ENCODE data around the gene ADNP. TPM values are rescaled to one million over a fixed set of nuclear protein-coding genes. Genes with fewer than 3 reads are reported as not detected.

Gene ADNP
- total RNA-seq, 1 donor from 2014 or later: 22.5 TPM

GRCh38 chr20:50911030-50911429, 20.2 kb downstream of the ADNP start:
- Histone ChIP-seq H3K4me1 (peaks cover 0 to 36% of the 10 kb centered on the region in 2 donors), H3K4me3 (no peak overlapping the region), H3K36me3 (no peaks in the 10 kb centered on the region), H3K27me3 (no peaks in the 10 kb centered on the region), H3K27ac (no peak overlapping the region), H3K9me3 (no peaks in the 10 kb centered on the region)
- intact Hi-C loops (cut with DNase I): no loop called here
- DNase-seq (ENCODE audit: low spot score in 2 of 2): no peak
- TF ChIP-seq, protein P1, sequence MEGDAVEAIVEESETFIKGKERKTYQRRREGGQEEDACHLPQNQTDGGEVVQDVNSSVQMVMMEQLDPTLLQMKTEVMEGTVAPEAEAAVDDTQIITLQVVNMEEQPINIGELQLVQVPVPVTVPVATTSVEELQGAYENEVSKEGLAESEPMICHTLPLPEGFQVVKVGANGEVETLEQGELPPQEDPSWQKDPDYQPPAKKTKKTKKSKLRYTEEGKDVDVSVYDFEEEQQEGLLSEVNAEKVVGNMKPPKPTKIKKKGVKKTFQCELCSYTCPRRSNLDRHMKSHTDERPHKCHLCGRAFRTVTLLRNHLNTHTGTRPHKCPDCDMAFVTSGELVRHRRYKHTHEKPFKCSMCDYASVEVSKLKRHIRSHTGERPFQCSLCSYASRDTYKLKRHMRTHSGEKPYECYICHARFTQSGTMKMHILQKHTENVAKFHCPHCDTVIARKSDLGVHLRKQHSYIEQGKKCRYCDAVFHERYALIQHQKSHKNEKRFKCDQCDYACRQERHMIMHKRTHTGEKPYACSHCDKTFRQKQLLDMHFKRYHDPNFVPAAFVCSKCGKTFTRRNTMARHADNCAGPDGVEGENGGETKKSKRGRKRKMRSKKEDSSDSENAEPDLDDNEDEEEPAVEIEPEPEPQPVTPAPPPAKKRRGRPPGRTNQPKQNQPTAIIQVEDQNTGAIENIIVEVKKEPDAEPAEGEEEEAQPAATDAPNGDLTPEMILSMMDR (IDR thresholded peaks at IDR 0.05): no peak

DNA sequence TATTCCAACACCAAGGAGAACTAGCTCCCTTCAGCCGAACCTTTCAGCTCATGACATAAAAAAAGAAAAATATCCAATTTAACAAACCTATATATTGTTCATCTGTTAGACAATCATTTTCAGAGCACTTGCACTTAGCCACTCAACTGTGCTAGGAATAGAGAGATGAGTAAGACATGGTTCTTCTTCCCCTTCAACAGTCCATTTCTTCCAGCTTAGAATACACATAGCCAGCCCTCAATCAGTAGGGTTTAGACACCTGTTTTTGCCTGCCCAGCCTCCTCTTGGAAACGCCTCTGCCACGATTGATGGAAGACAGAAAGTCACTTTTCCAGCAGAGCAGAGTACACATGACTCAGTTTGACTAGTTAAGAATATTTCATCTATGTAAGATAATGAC, 21.8 kb downstream of the ADNP start:
- DNase-seq (ENCODE audit: low spot score in 2 of 2): no peak
- TF ChIP-seq, protein P1 (IDR thresholded peaks at IDR 0.05): no peak
- peaks cover 0 to 36% of the 10 kb centered on the region in 2 donors for H3K4me1 ChIP-seq
- intact Hi-C loops (cut with DNase I): no loop called here
- H3K27ac ChIP-seq: no peak overlapping the region
- H3K9me3 ChIP-seq: no peaks in the 10 kb centered on the region
- no peaks in the 10 kb centered on the region for H3K36me3 ChIP-seq
- no peaks in the 10 kb centered on the region for H3K27me3 ChIP-seq
- H3K4me3 ChIP-seq: no peak overlapping the region

- H3K9me3 ChIP-seq: no peaks in the 10 kb centered on the region
- DNase-seq (ENCODE audit: low spot score in 2 of 2): no peak
- intact Hi-C loops (cut with DNase I): loop anchor here (5.0 kb wide), 1 partner anchor 52 kb away; no protein-coding TSS in a partner anchor
- peaks cover 0 to 20% of the 10 kb centered on the region in 2 donors for H3K4me1 ChIP-seq
- peak overlapping the region in 1 of 2 donors; percentile 0 for H3K4me3 ChIP-seq
- H3K36me3 ChIP-seq: peaks cover 18% of the 10 kb centered on the region in 2 donors
- no peak overlapping the region for H3K27ac ChIP-seq
- no peaks in the 10 kb centered on the region for H3K27me3 ChIP-seq
- TF ChIP-seq, protein P1 (IDR thresholded peaks at IDR 0.05): no peak
Measured at GRCh38 chr20:50904067-50904570, 27.1 kb downstream of the ADNP start.

DNA sequence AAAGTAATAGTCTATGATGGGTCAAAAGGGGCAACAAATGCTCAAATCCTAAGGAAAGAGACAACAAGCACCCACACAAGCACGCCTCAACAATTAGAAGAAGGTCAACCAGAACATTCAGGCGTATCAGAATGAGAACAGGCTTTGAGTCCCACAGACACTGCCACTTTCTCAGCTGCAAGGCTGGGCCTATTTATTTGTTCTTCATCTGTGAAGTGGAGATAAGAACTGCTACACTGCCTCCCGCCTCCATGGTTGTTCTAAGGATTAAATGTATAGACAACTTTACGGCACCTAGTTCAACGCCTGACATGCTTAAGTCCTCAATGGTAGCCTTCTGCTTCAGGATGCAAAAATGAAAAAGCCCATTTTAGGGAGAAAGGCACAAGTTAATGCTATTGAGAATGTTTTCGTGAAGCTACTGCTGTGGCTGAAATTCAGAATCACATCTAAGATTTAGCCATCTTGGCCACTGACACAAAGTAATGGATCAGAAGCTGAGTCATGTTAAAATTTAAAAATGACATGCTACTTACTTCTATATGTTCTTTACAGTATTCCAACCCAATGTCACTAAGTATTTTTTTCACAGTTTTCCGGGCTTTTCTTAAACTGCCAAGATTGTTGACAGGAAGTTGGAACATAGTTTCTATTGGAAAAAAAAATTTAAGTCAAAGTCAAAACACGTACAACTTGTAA, 27.7 kb downstream of the ADNP start:
- peaks cover 0 to 20% of the 10 kb centered on the region in 2 donors for H3K4me1 ChIP-seq
- TF ChIP-seq, protein P1 (IDR thresholded peaks at IDR 0.05): no peak
- H3K36me3 ChIP-seq: peaks cover 20 to 22% of the 10 kb centered on the region in 2 donors
- H3K27me3 ChIP-seq: no peaks in the 10 kb centered on the region
- H3K4me3 ChIP-seq: no peak overlapping the region
- no peaks in the 10 kb centered on the region for H3K9me3 ChIP-seq
- intact Hi-C loops (cut with DNase I): loop anchor here (5.0 kb wide), 1 partner anchor 51 kb away; no protein-coding TSS in a partner anchor
- no peak overlapping the region for H3K27ac ChIP-seq
- DNase-seq (ENCODE audit: low spot score in 2 of 2): no peak

DNA sequence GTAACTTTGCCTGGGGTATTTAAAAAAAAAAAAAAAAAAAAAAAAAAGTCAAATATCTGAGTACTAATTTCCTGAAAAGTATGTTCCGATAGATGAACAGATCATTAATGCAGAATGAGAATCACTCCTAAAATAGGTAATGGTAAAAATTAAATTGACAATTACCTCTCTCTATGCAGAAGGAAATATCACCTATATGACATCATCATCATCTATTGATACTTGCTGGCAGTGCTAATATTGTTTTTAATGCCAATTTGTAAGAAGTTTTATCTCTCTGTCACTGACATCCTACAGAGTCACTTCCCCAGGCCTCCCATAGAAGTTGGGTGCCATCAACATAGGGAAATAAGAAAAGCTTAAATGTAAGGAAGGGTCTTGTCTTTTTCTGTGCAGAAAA, 29.9 kb downstream of the ADNP start:
- H3K27me3 ChIP-seq: no peaks in the 10 kb centered on the region
- intact Hi-C loops (cut with DNase I): loop anchor here (5.0 kb wide), 1 partner anchor 49 kb away; no protein-coding TSS in a partner anchor

More for the DNA sequence above, 29.9 kb downstream of the ADNP start:
- H3K36me3 ChIP-seq: peaks cover 39% of the 10 kb centered on the region in 2 donors
- TF ChIP-seq, protein P1 (IDR thresholded peaks at IDR 0.05): no peak
- no peaks in the 10 kb centered on the region for H3K9me3 ChIP-seq
- peaks cover 0 to 18% of the 10 kb centered on the region in 2 donors for H3K4me1 ChIP-seq
- no peak overlapping the region for H3K4me3 ChIP-seq
- DNase-seq (ENCODE audit: low spot score in 2 of 2): no peak
- no peak overlapping the region for H3K27ac ChIP-seq
